Measurements from ENCODE around the gene CWF19L2.

GRCh38 chr11:107468596-107468995 lies 11.0 kb upstream of the CWF19L2 start:
- TF ChIP-seq POLR2AphosphoS5 (IDR thresholded peaks at IDR 0.05) = no peak
- TF ChIP-seq, protein P1, sequence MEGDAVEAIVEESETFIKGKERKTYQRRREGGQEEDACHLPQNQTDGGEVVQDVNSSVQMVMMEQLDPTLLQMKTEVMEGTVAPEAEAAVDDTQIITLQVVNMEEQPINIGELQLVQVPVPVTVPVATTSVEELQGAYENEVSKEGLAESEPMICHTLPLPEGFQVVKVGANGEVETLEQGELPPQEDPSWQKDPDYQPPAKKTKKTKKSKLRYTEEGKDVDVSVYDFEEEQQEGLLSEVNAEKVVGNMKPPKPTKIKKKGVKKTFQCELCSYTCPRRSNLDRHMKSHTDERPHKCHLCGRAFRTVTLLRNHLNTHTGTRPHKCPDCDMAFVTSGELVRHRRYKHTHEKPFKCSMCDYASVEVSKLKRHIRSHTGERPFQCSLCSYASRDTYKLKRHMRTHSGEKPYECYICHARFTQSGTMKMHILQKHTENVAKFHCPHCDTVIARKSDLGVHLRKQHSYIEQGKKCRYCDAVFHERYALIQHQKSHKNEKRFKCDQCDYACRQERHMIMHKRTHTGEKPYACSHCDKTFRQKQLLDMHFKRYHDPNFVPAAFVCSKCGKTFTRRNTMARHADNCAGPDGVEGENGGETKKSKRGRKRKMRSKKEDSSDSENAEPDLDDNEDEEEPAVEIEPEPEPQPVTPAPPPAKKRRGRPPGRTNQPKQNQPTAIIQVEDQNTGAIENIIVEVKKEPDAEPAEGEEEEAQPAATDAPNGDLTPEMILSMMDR (IDR thresholded peaks at IDR 0.05) = no peak
- no peak for TF ChIP-seq EP300 (IDR thresholded peaks at IDR 0.05; ENCODE audit: low read depth)

Data from transverse colon (tissue), 4 donors.